GM12878 (cell line): ENCODE results near the gene RFX1. TPM values are rescaled to one million over a fixed set of nuclear protein-coding genes. Genes with fewer than 3 reads are reported as not detected.

Experiments used
- ATAC-seq: fragments of 200-7000 bp; cut with Tn5 transposase; 3 replicates; pipeline ENCODE4 v1.9.1; 2020; ENCODE audit warnings: mild to moderate bottlenecking, moderate library complexity
- BruUV-seq: library from RNA; stranded (reverse); fragments of 400-500 nt; replicated peaks from 2 replicates; lab custom pipeline; 2021; lab: Mats Ljungman, UMichigan
- CTCF ChIA-PET: fragments of 300-600 bp; sonication (Branson Sonifier 250); formaldehyde crosslinking; extraction: SDS; loops from one replicate; lab custom pipeline; 2021; ENCODE audit warnings: inconsistent platforms; lab: Yijun Ruan, JAX
- POLR2A ChIA-PET: fragments of 350-600 bp; formaldehyde crosslinking; extraction: SDS; loops from one replicate; lab custom pipeline; 2021; ENCODE audit warnings: inconsistent platforms; lab: Charles Lee
- RAD21 ChIA-PET: fragments of 300-600 bp; sonication (Branson Sonifier 250); formaldehyde crosslinking; loops from one replicate; lab custom pipeline; 2023; ENCODE audit warnings: antibody characterized with exemption; ENCODE audit not compliant: unreplicated experiment; lab: Charles Lee
- SMC1A ChIA-PET: fragments of 300-600 bp; sonication (Branson Sonifier 250); formaldehyde crosslinking; loops from one replicate; lab custom pipeline; 2023; ENCODE audit not compliant: unreplicated experiment, uncharacterized antibody; lab: Charles Lee
- DNase-seq: peaks from one replicate; pipeline ENCODE4 v3.0.0-alpha.2; 2011; ENCODE audit warnings: low read depth, low spot score
- FAIRE-seq: peaks from 3 replicates; lab custom pipeline; 2011; peaks lifted over from hg19 to GRCh38; lab: Jason Lieb, UNC
- H2AFZ ChIP-seq: 2 replicates; pipeline ENCODE4 v1.6.0; 2011; ENCODE audit warnings: low read depth, low read length, control low read depth; ENCODE audit not compliant: control insufficient read depth
- H3K27ac ChIP-seq: 2 replicates; pipeline ENCODE4 v1.5.1; 2011; ENCODE audit warnings: control low read depth; ENCODE audit not compliant: control insufficient read depth, insufficient read depth
- H3K27me3 ChIP-seq, 2 experiments: replicated peaks in 1 of 2; 2 replicates each; pipeline versions ENCODE4 v1.6.0 to v1.6.1; 2011; ENCODE audit warnings: low read length in 1 of 2; ENCODE audit not compliant: control insufficient read depth in 2 of 2, insufficient read depth in 2 of 2
- H3K36me3 ChIP-seq, 2 experiments: 2 replicates each; pipeline ENCODE4 v1.5.1; 2011; ENCODE audit warnings: low read length in 1 of 2; ENCODE audit not compliant: control insufficient read depth in 2 of 2, insufficient read depth in 2 of 2
- H3K4me1 ChIP-seq: 2 replicates; pipeline ENCODE4 v1.6.1; 2011; ENCODE audit warnings: mild to moderate bottlenecking, low read length, moderate library complexity, mixed read lengths; ENCODE audit not compliant: control insufficient read depth, insufficient read depth
- H3K4me2 ChIP-seq: 2 replicates; pipeline ENCODE4 v1.6.0; 2011; ENCODE audit warnings: control low read depth; ENCODE audit not compliant: control insufficient read depth, insufficient read depth
- H3K4me3 ChIP-seq: fragments of 200-600 bp; sonication (generic); 2 replicates; pipeline ENCODE4 v1.5.1; 2016
- H3K79me2 ChIP-seq: 2 replicates; pipeline ENCODE4 v1.6.0; 2011; ENCODE audit warnings: low read length; ENCODE audit not compliant: control insufficient read depth, insufficient read depth
- H3K9ac ChIP-seq: 2 replicates; pipeline ENCODE4 v1.8.0; 2011; ENCODE audit warnings: low read length, control low read depth, mixed read lengths; ENCODE audit not compliant: control insufficient read depth, insufficient read depth
- H3K9me3 ChIP-seq: replicated peaks from 3 replicates; pipeline ENCODE4 v1.5.1; 2011; ENCODE audit warnings: mild to moderate bottlenecking, low read length; ENCODE audit not compliant: control insufficient read depth, insufficient read depth
- H4K20me1 ChIP-seq: 2 replicates; pipeline ENCODE4 v1.6.0; 2011; ENCODE audit not compliant: control insufficient read depth, insufficient read depth
- GATAD2B ChIP-seq: fragments of 450-650 bp; conservative IDR thresholded peaks from 2 replicates; pipeline ENCODE4 v1.6.1; 2017; ENCODE audit warnings: low read depth, mild to moderate bottlenecking, moderate library complexity
- MEF2A ChIP-seq: IDR thresholded peaks from 2 replicates; pipeline ENCODE4 v1.6.1; 2011; ENCODE audit warnings: low read depth, mild to moderate bottlenecking, low read length, moderate library complexity; ENCODE audit not compliant: insufficient read depth
- NFYA ChIP-seq: IDR thresholded peaks from 2 replicates; pipeline ENCODE4 v1.6.1; 2011; ENCODE audit warnings: low read depth, mild to moderate bottlenecking, low read length, improper control_type of control experiment, borderline replicate concordance
- PRDM15 ChIP-seq: fragments of 450-650 bp; formaldehyde crosslinking; IDR thresholded peaks from 2 replicates; pipeline ENCODE4 v1.4.0; 2020; ENCODE audit warnings: mild to moderate bottlenecking, moderate library complexity
- SMC3 ChIP-seq: IDR thresholded peaks from 2 replicates; pipeline ENCODE4 v1.6.1; 2011; ENCODE audit warnings: low read length, improper control_type of control experiment, borderline replicate concordance
- ZBTB40 ChIP-seq: fragments of 450-650 bp; IDR thresholded peaks from 2 replicates; pipeline ENCODE4 v1.6.1; 2016; ENCODE audit warnings: mild to moderate bottlenecking, moderate library complexity, borderline replicate concordance
- ZNF592 ChIP-seq: fragments of 450-650 bp; IDR thresholded peaks from 2 replicates; pipeline ENCODE4 v1.6.1; 2017; ENCODE audit warnings: mild to moderate bottlenecking, moderate library complexity
- WGBS: methylation state at CpG from one replicate; pipeline ENCODE4 v1.1.6; 2016; ENCODE audit warnings: low lambda C conversion rate; ENCODE audit not compliant: insufficient replicate concordance, insufficient coverage; ENCODE audit errors: missing lambda C conversion rate; 5-methylcytosine and 5-hydroxymethylcytosine counted together
- in situ Hi-C: fragments of 300-500 bp; cut with MboI; formaldehyde crosslinking; loops from 9 replicates; pipeline ENCODE4 v1.14.3; 2018; ENCODE audit warnings: mixed read lengths
- intact Hi-C: fragments of 100-400 bp; cut with micrococcal nuclease; formaldehyde crosslinking; loops from one replicate; pipeline ENCODE4 v1.14.2; 2022; ENCODE audit not compliant: unreplicated experiment
- polyA plus RNA-seq, 11 experiments: library from polyadenylated mRNA; depleted of rRNA in 4 of 11; unstranded in 6 of 11; stranded (reverse) in 5 of 11; fragments of >200 nt; fragmentation: Nextera tagmentation in 4 of 11; fragmentation: Illumina TruSeq in 1 of 11; extraction: Ambion mirVana in 4 of 11; extraction: Trizol in 1 of 11; gene quantifications; 1 replicate in 1 of 11; 2 replicates in 10 of 11; pipeline versions ENCODE4 v1.2.1 to v1.2.3, GENCODE V29; 2011 to 2016; ENCODE audit warnings: inconsistent platforms in 2 of 11, missing spikeins in 2 of 11, low read depth in 1 of 11
- total RNA-seq, 4 experiments: library from RNA; depleted of rRNA in 3 of 4; stranded (reverse); fragments of >200 nt in 3 of 4; fragmentation: Illumina TruSeq in 1 of 4; extraction: Trizol in 1 of 4; gene quantifications; 2 replicates each; pipeline versions ENCODE4 v1.2.1 to v1.2.3, GENCODE V29; 2013 to 2021

The RFX1 gene
- total and polyA plus RNA-seq, 10 of the 15 experiments (the other 5 are each of a cell fraction or from before 2014, with no cell fraction given): 0.05 to 11.0 (median 1.5) TPM

- no peak overlapping the region for H3K27ac ChIP-seq
- H3K9me3 ChIP-seq: peaks cover 5% of the 10 kb centered on the region; the same call in 2 of the 3 replicates
- FAIRE-seq (no peak), DNase-seq (no peak), ATAC-seq (no peak)
- H3K79me2 ChIP-seq: no peaks in the 10 kb centered on the region; the same call in 1 of the 2 replicates
- 0 out of 2 replicates have a peak, but pooled peaks cover 4% of the 10 kb centered on the region for H3K4me1 ChIP-seq
- peaks cover 0 to 3% of the 10 kb centered on the region in 2 experiments; a peak in 3 of 4 replicates for H3K36me3 ChIP-seq
- CTCF ChIA-PET: interaction anchor here (1.6 kb wide), 1 partner anchor 93 kb away, joined by 5 read pairs; no protein-coding TSS in a partner anchor
- SMC1A ChIA-PET: interaction anchor here (0.8 kb wide), 1 partner anchor 8 kb away, joined by 3 read pairs; no protein-coding TSS in a partner anchor
- no peak overlapping the region for H2AFZ ChIP-seq
- intact Hi-C loops (no loop called here), in situ Hi-C loops (no loop called here)
- RAD21 ChIA-PET: interaction anchor here (1.1 kb wide), 1 partner anchor 8 kb away, joined by 3 read pairs; no protein-coding TSS in a partner anchor
- H3K9ac ChIP-seq: no peak overlapping the region
- BruUV-seq: no TSS peak
- no peaks in the 10 kb centered on the region for H4K20me1 ChIP-seq
- H3K4me2 ChIP-seq: no peak overlapping the region
- no peaks in the 10 kb centered on the region for H3K27me3 ChIP-seq
- no peak overlapping the region for H3K4me3 ChIP-seq
- POLR2A ChIA-PET: interaction anchor here (0.6 kb wide), 1 partner anchor 637 kb away, joined by 3 read pairs; no protein-coding TSS in a partner anchor
- WGBS: 91% methylated on average over 13 of the region's 14 CpGs
- TF ChIP-seq ZNF592: no peak
- TF ChIP-seq ZBTB40: no peak
- no peak for TF ChIP-seq MEF2A
- TF ChIP-seq SMC3: no peak
- TF ChIP-seq NFYA: no peak
- no peak for TF ChIP-seq GATAD2B
- no peak for TF ChIP-seq PRDM15 (CRISPR knock-in tag)
Observed at GRCh38 chr19:13995878-13996765, 10.0 kb downstream of the RFX1 start.
